Mesothelial cell of epicardium (in vitro differentiated cells): ENCODE results near the gene CHRNA9. TPM values are rescaled to one million over a fixed set of nuclear protein-coding genes. Genes with fewer than 3 reads are reported as not detected.
"Not testable (repeated sequence)": the region's sequence is repeated elsewhere in the genome, so short reads cannot be mapped to it uniquely, and the experiment has no call there.

Source experiments
- DNase-seq, 2 experiments: peaks; one replicate each; pipeline ENCODE4 v3.0.0; 2021; ENCODE audit warnings: low spot score in 2 of 2; ENCODE audit not compliant: unreplicated experiment in 2 of 2
- H3K27ac Mint-ChIP-seq: 2 replicates; pipeline ENCODE4 v1.8.0; 2021; ENCODE audit warnings: mixed read lengths
- H3K27me3 Mint-ChIP-seq: 2 replicates; pipeline ENCODE4 v1.8.0; 2021; ENCODE audit warnings: low read depth, mixed read lengths
- H3K36me3 Mint-ChIP-seq: 2 replicates; pipeline ENCODE4 v1.8.0; 2021; ENCODE audit warnings: mixed read lengths
- H3K4me1 Mint-ChIP-seq: 2 replicates; pipeline ENCODE4 v1.8.0; 2021; ENCODE audit warnings: mixed read lengths
- H3K4me3 Mint-ChIP-seq: 2 replicates; pipeline ENCODE4 v1.8.0; 2021; ENCODE audit warnings: mild to moderate bottlenecking, moderate library complexity, mixed read lengths
- H3K9me3 Mint-ChIP-seq: 2 replicates; pipeline ENCODE4 v1.8.0; 2021; ENCODE audit warnings: mixed read lengths
- total RNA-seq: library from RNA; stranded (reverse); gene quantifications from 3 replicates; pipeline ENCODE4 v1.2.1, GENCODE V29; 2021
- TF ChIP-seq, protein P1 (sequence below): fragments of 200-600 bp; sonication (generic); IDR thresholded peaks from one replicate; pipeline ENCODE4 v1.5.0; 2021; ENCODE audit warnings: antibody characterized with exemption; ENCODE audit not compliant: unreplicated experiment

Gene CHRNA9, protein sequence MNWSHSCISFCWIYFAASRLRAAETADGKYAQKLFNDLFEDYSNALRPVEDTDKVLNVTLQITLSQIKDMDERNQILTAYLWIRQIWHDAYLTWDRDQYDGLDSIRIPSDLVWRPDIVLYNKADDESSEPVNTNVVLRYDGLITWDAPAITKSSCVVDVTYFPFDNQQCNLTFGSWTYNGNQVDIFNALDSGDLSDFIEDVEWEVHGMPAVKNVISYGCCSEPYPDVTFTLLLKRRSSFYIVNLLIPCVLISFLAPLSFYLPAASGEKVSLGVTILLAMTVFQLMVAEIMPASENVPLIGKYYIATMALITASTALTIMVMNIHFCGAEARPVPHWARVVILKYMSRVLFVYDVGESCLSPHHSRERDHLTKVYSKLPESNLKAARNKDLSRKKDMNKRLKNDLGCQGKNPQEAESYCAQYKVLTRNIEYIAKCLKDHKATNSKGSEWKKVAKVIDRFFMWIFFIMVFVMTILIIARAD
- not detected in 3 replicates for total RNA-seq

DNA sequence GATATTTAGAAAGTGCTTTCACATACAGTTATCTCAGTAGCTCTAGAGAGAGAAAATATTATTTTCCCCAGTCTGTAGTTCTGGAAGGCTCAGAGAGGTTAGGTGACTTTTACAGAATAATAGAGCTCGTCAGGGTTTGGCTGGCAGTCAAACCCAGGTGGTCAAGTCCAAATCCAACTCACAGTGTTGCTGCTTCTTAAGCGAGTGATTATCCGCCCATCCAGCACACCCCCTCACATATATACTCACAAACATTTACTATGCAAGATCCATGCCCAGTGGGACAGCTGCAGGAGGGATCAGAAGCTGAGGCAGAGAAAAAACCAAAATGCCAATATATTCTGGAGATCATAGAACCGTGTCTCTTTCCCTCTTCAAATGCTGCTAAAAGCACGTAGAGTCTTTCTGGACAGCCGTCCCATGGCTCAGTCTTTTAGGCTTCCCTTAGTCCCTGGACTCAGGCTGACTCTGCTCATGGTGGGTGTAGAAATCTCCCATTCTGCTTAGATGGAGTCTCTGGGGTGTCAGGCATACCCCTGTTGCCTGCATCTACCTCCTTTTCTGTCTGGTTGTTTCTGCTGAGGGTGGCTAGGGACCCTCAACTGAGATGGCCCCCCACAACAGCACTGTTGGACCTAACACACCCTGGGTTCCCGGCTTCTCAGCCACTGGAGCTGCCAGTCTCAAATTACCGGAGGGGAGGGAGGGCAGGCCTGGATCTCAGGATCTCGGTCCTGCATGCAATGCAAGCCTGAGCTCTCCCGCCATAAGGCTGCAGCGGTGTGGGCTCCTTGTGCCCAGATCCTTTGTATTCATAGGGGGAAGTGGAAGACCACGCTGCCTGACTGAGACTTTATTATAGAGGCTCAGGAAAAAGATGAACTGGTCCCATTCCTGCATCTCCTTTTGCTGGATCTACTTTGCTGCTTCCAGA lies at the start of gene CHRNA9:
Gene CHRNA9 (plus strand): TSS at position 743 of the 934 bp plus-strand sequence. CDS start 135 bp downstream, at position 878.
- Mint-ChIP-seq H3K4me3 (no peak within 1 kb of the TSS), H3K9me3 (no peaks in the 10 kb centered on the region), H3K27me3 (no peaks in the 10 kb centered on the region), H3K27ac (no peak within 1 kb of the TSS), H3K36me3 (no peaks in the 10 kb centered on the region), H3K4me1 (peaks cover 12% of the 10 kb centered on the region)
- TF ChIP-seq, protein P1, sequence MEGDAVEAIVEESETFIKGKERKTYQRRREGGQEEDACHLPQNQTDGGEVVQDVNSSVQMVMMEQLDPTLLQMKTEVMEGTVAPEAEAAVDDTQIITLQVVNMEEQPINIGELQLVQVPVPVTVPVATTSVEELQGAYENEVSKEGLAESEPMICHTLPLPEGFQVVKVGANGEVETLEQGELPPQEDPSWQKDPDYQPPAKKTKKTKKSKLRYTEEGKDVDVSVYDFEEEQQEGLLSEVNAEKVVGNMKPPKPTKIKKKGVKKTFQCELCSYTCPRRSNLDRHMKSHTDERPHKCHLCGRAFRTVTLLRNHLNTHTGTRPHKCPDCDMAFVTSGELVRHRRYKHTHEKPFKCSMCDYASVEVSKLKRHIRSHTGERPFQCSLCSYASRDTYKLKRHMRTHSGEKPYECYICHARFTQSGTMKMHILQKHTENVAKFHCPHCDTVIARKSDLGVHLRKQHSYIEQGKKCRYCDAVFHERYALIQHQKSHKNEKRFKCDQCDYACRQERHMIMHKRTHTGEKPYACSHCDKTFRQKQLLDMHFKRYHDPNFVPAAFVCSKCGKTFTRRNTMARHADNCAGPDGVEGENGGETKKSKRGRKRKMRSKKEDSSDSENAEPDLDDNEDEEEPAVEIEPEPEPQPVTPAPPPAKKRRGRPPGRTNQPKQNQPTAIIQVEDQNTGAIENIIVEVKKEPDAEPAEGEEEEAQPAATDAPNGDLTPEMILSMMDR = no peak
- no peak for DNase-seq

DNA sequence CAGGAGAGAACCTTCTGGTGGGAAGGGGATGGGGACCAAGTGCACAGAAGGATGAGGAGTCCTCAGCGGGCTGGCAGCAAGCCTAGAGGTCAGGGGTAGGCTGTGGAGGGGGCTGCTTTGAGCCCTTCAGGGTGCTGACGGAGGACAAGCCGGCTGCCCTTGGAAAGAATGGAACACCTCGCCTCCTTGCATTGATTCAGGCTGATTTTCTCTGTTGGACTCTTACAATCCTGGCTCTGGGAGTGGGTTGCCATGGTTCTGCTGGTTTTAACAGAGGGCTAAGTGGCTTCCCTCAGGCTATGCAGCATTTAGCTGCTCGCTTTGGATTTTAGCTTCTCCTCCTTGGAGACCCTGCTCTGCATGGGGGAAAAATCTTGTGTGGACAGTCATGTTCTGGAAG lies 49.4 kb upstream of the CHRNA9 start:
- no peaks in the 10 kb centered on the region for H3K36me3 Mint-ChIP-seq
- no peak overlapping the region for H3K27ac Mint-ChIP-seq
- DNase-seq = no peak
- peaks cover 10% of the 10 kb centered on the region for H3K9me3 Mint-ChIP-seq
- TF ChIP-seq, protein P1 = no peak
- peaks cover 15% of the 10 kb centered on the region for H3K4me1 Mint-ChIP-seq
- H3K4me3 Mint-ChIP-seq = no peak overlapping the region
- H3K27me3 Mint-ChIP-seq = no peaks in the 10 kb centered on the region

DNA sequence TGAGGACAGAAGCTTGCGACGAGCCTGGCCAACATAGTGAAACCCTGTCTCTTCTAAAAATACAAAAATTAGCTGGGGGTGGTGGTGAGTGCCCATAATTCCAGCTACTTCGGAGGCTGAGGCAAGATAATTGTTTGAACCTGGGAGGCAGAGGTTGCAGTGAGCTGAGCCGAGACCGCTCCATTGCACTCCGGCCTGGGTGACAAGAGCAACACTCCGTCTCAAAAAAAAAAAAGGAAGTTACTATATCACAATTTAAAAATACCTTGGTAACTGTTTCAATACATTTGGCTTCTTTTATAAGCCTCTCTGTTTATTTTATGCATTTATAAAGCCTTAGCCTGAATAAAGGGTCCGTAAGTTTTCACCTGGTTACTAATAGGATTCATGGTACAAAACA lies 46.6 kb upstream of the CHRNA9 start:
- H3K27ac Mint-ChIP-seq = no peak overlapping the region
- no peak for DNase-seq
- TF ChIP-seq, protein P1 = no peak
- H3K9me3 Mint-ChIP-seq = no peaks in the 10 kb centered on the region
- H3K36me3 Mint-ChIP-seq = no peaks in the 10 kb centered on the region
- H3K27me3 Mint-ChIP-seq = no peaks in the 10 kb centered on the region
- H3K4me3 Mint-ChIP-seq = no peak overlapping the region
- peaks cover 20% of the 10 kb centered on the region for H3K4me1 Mint-ChIP-seq

DNA sequence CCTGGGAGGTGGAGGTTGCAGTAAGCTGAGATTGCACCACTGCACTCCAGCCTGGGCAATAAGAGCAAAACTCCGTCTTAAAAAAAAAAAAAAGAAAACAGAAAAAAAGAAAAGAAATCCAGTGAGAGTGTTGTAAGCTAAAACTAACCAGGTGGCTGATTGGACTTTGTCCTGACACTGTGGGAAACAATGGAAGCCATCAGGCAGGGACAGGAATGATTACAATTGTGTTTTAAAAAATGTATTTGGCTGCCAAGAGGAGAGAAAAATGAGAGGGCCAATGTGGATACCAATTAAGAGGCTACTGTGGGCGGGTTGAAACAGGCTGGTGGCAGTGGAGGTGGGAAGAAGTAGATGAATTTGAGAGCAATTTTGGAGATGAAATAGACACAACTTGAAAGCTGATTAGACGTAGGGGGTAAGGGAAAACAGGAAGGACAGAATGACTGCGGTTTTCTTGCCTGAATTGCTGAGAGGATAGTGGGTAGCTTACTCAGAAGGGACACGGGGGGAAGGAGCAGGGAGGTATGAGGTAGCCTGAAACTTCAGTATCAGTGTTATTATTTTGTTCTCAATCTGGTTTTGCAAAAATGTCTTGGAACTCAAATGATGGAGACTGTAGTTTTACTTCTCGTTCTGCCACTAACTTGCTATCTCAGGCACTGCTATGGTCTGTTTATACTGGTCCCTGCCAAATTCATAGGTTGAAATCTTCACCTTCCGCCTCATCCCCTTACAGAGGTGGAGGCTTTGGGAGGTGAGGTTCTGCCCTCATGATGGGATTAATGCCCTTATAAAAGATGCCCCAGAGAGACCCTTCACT lies 45.6 kb upstream of the CHRNA9 start:
- no peak overlapping the region for H3K4me3 Mint-ChIP-seq
- H3K4me1 Mint-ChIP-seq = peaks cover 19% of the 10 kb centered on the region
- H3K36me3 Mint-ChIP-seq = no peaks in the 10 kb centered on the region
- H3K27me3 Mint-ChIP-seq = no peaks in the 10 kb centered on the region
- no peaks in the 10 kb centered on the region for H3K9me3 Mint-ChIP-seq
- no peak for DNase-seq
- peak overlapping the region; percentile 8 for H3K27ac Mint-ChIP-seq
- TF ChIP-seq, protein P1 = no peak

DNA sequence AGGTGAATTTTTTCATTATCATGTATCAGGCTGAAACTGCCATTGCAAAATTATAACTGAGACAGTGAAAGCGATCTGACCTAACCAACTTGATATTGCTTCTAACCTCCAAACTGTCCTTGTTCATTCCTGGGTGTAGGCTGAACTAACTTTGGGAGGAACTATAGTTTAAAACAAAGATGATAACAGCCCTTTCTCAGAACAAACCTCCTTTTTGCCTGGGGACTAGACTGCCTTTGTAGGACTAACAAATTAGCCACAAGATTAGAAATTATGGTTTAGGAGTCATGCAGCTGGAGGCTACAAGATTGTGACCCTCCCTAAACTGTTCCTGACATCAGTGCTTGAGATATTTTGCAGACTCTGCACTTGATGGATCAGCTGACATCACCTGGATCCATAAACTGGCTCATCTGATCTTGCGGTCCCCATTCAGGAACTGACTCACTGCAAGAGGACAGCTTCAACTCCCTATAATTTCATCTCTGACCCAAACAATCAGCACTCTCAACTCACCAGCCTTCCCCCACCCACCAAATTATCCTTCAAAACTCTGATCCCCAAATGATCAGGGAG lies 44.4 kb upstream of the CHRNA9 start:
- not testable (repeated sequence) for H3K27ac Mint-ChIP-seq, H3K9me3 Mint-ChIP-seq, H3K4me3 Mint-ChIP-seq, H3K36me3 Mint-ChIP-seq, DNase-seq, H3K27me3 Mint-ChIP-seq
- peaks cover 19% of the 10 kb centered on the region for H3K4me1 Mint-ChIP-seq
